ENCODE measurements around the gene EMX2.

EMX2 gene

DNA sequence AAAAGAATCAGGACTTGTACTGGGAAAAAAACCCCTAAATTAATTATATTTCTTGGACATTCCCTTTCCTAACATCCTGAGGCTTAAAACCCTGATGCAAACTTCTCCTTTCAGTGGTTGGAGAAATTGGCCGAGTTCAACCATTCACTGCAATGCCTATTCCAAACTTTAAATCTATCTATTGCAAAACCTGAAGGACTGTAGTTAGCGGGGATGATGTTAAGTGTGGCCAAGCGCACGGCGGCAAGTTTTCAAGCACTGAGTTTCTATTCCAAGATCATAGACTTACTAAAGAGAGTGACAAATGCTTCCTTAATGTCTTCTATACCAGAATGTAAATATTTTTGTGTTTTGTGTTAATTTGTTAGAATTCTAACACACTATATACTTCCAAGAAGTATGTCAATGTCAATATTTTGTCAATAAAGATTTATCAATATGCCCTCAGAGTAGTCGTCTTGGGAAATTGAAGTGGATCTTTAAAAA is 6.6 kb downstream of the EMX2 start:
- no peaks in the 10 kb centered on the region for H3K79me2 ChIP-seq (ENCODE audit: insufficient read depth, low read length)
- H3K4me3 ChIP-seq (ENCODE audit: low read depth, low read length, poor library complexity, severe bottlenecking): no peak overlapping the region
- H2AFZ ChIP-seq (ENCODE audit: low read length): no peak overlapping the region
- TF ChIP-seq EZH2 (IDR thresholded peaks at IDR 0.05; ENCODE audit: borderline replicate concordance, low read length) (no peak), CTCF (IDR thresholded peaks at IDR 0.05; ENCODE audit: low read length) (no peak)
- H3K27ac ChIP-seq (ENCODE audit: low read depth, low read length, poor library complexity, severe bottlenecking): no peak overlapping the region
- H3K9me3 ChIP-seq (ENCODE audit: low read length): no peaks in the 10 kb centered on the region
- H3K9me2 ChIP-seq (ENCODE audit: low read depth, low read length): no peaks in the 10 kb centered on the region
- H3K27me3 ChIP-seq (ENCODE audit: insufficient read depth, low read length): no peaks in the 10 kb centered on the region; the same call in 1 of the 2 replicates
- no peaks in the 10 kb centered on the region for H3K4me1 ChIP-seq (ENCODE audit: insufficient read depth, low read length, severe bottlenecking)
- no peaks in the 10 kb centered on the region for H3F3A ChIP-seq (ENCODE audit: insufficient read depth, low read length)
- no peak overlapping the region for H3K4me2 ChIP-seq (ENCODE audit: low read length)
- no peaks in the 10 kb centered on the region for H4K20me1 ChIP-seq (ENCODE audit: insufficient read depth, low read length)
- H3K9ac ChIP-seq (ENCODE audit: low read length): no peak overlapping the region
- H3K36me3 ChIP-seq (ENCODE audit: insufficient read depth, low read length): no peaks in the 10 kb centered on the region

DNA sequence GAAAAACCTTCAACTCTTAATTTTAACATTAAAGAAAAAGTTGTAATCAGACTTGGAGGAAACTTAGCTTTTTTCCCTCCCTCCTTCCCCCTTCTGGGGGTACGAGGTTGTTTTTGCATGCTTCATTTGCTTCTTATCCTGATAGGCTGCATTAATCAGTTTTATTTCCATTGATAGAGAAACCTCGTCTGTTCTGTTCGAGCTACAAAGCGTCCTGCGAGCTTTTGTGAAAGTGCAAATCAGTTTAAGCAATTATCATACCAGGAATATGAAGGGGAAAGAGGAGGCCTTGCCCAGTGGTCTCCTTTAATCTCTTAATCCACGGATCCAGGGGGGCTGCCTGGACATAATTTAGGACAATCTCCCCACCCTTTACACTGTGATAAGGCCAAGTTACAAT is 7.5 kb downstream of the EMX2 start:
- Histone ChIP-seq H3K4me1 (ENCODE audit: insufficient read depth, low read length, severe bottlenecking) (no peaks in the 10 kb centered on the region), H2AFZ (ENCODE audit: low read length) (no peak overlapping the region), H3K4me2 (ENCODE audit: low read length) (no peak overlapping the region), H3K9me2 (ENCODE audit: low read depth, low read length) (no peaks in the 10 kb centered on the region), H3K4me3 (ENCODE audit: low read depth, low read length, poor library complexity, severe bottlenecking) (no peak overlapping the region), H3K9me3 (ENCODE audit: low read length) (no peaks in the 10 kb centered on the region), H3F3A (ENCODE audit: insufficient read depth, low read length) (no peaks in the 10 kb centered on the region), H3K36me3 (ENCODE audit: insufficient read depth, low read length) (no peaks in the 10 kb centered on the region), H4K20me1 (ENCODE audit: insufficient read depth, low read length) (no peaks in the 10 kb centered on the region), H3K27ac (ENCODE audit: low read depth, low read length, poor library complexity, severe bottlenecking) (no peak overlapping the region), H3K79me2 (ENCODE audit: insufficient read depth, low read length) (no peaks in the 10 kb centered on the region), H3K27me3 (ENCODE audit: insufficient read depth, low read length) (no peaks in the 10 kb centered on the region; the same call in 1 of the 2 replicates), H3K9ac (ENCODE audit: low read length) (no peak overlapping the region)
- TF ChIP-seq EZH2 (IDR thresholded peaks at IDR 0.05; ENCODE audit: borderline replicate concordance, low read length) (no peak), CTCF (IDR thresholded peaks at IDR 0.05; ENCODE audit: low read length) (no peak)

- TF ChIP-seq CTCF (IDR thresholded peaks at IDR 0.05; ENCODE audit: low read length) (no peak), EZH2 (IDR thresholded peaks at IDR 0.05; ENCODE audit: borderline replicate concordance, low read length) (no peak)
- Histone ChIP-seq H3K9me3 (ENCODE audit: low read length) (no peaks in the 10 kb centered on the region), H3K9ac (ENCODE audit: low read length) (no peak overlapping the region), H3K9me2 (ENCODE audit: low read depth, low read length) (no peaks in the 10 kb centered on the region), H4K20me1 (ENCODE audit: insufficient read depth, low read length) (no peaks in the 10 kb centered on the region), H3K4me3 (ENCODE audit: low read depth, low read length, poor library complexity, severe bottlenecking) (no peak overlapping the region), H3K79me2 (ENCODE audit: insufficient read depth, low read length) (no peaks in the 10 kb centered on the region), H3F3A (ENCODE audit: insufficient read depth, low read length) (no peaks in the 10 kb centered on the region), H3K27ac (ENCODE audit: low read depth, low read length, poor library complexity, severe bottlenecking) (no peak overlapping the region), H3K36me3 (ENCODE audit: insufficient read depth, low read length) (no peaks in the 10 kb centered on the region), H3K27me3 (ENCODE audit: insufficient read depth, low read length) (no peaks in the 10 kb centered on the region; the same call in 1 of the 2 replicates), H2AFZ (ENCODE audit: low read length) (no peak overlapping the region), H3K4me2 (ENCODE audit: low read length) (no peak overlapping the region), H3K4me1 (ENCODE audit: insufficient read depth, low read length, severe bottlenecking) (no peaks in the 10 kb centered on the region)
Measured at GRCh38 chr10:117550599-117551329, 8.2 kb downstream of the EMX2 start.

Data from OCI-LY1 (cell line).